ENCODE results near the gene SLX9. TPM values are rescaled to one million over a fixed set of nuclear protein-coding genes. Genes with fewer than 3 reads are reported as not detected.
A peak's percentile ranks its signal among the peaks of the same experiment; 100 is the strongest.

Gene SLX9
- total RNA-seq, 6 experiments from 2014 or later, result 27.7 to 34.7 (median 31.5) TPM

DNA sequence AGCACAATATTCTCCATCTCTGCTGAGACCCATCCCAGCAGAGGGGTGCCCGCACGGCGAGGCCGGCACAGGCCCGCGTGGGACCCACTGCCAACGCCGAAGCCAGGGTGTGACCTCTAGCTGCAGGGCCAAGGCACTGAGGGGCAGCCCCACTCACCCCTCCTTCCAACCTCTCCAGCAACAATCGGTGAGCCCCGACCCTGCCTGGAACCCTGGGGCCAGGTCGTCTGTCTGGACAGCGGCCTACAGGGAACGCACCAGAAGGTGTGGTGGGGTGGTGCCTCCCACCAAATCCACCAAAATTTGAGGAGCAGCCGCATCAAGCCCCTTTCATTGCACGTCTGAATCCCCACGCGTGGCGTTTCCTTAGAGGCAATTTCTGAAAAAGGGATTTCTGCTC lies 71.6 kb downstream of the SLX9 start:
- H3K9me3 Mint-ChIP-seq, result peaks cover 7% of the 10 kb centered on the region; the same call in 1 of the 2 replicates
- H3K4me1 Mint-ChIP-seq (ENCODE audit: low read depth), result peaks cover 9% of the 10 kb centered on the region
- no peak for DNase-seq
- H3K27me3 Mint-ChIP-seq (ENCODE audit: insufficient read depth), result peaks cover 28% of the 10 kb centered on the region
- TF ChIP-seq, protein P1, sequence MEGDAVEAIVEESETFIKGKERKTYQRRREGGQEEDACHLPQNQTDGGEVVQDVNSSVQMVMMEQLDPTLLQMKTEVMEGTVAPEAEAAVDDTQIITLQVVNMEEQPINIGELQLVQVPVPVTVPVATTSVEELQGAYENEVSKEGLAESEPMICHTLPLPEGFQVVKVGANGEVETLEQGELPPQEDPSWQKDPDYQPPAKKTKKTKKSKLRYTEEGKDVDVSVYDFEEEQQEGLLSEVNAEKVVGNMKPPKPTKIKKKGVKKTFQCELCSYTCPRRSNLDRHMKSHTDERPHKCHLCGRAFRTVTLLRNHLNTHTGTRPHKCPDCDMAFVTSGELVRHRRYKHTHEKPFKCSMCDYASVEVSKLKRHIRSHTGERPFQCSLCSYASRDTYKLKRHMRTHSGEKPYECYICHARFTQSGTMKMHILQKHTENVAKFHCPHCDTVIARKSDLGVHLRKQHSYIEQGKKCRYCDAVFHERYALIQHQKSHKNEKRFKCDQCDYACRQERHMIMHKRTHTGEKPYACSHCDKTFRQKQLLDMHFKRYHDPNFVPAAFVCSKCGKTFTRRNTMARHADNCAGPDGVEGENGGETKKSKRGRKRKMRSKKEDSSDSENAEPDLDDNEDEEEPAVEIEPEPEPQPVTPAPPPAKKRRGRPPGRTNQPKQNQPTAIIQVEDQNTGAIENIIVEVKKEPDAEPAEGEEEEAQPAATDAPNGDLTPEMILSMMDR (IDR thresholded peaks at IDR 0.05), result no peak
- no peak overlapping the region for H3K4me3 Mint-ChIP-seq
- H3K27ac Mint-ChIP-seq, result no peak overlapping the region
- peaks cover 8% of the 10 kb centered on the region; the same call in 1 of the 2 replicates for H3K36me3 Mint-ChIP-seq (ENCODE audit: low read depth)

DNA sequence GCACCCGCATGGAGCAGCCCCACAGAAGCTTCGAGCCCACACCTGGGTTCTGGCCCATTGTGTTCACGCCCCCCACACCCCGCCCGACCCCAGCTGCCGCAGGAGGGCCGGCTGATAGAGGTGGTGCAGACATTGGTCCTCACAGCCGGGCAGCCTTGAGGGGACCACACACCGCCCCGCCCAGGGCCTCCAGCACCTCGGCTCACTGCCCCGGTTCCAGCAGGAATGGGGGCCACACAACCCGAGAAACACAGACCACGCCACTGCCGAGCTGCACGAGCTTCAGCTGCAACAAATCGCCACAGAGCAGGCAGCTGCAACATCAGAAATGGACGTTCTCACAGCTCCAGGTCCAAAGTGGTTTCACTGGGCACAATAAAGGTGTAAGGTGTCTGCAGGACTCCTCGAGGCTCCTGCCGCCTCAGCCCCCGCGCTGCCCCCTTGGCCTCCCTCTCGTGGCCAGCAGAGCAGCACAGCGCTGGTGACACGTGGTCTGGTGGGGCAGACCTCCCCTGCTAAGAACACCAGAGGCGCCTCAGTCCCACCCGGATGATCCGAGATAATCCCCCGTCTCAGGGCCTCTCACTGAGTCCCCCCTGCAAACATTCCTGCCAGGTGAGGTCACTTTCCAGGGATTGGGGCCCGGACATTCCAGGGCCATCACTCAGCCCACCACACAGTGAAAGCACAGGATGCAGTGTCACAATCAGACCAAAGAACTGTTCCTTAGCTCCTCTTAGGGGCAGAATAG lies 72.3 kb downstream of the SLX9 start:
- H3K27ac Mint-ChIP-seq, result no peak overlapping the region
- peaks cover 8% of the 10 kb centered on the region; the same call in 1 of the 2 replicates for H3K36me3 Mint-ChIP-seq (ENCODE audit: low read depth)
- TF ChIP-seq, protein P1 (IDR thresholded peaks at IDR 0.05), result no peak
- peaks cover 9% of the 10 kb centered on the region for H3K4me1 Mint-ChIP-seq (ENCODE audit: low read depth)
- no peak overlapping the region for H3K4me3 Mint-ChIP-seq
- peaks cover 24% of the 10 kb centered on the region for H3K27me3 Mint-ChIP-seq (ENCODE audit: insufficient read depth)
- peak; percentile 23 for DNase-seq
- H3K9me3 Mint-ChIP-seq, result peaks cover 7% of the 10 kb centered on the region; the same call in 1 of the 2 replicates

DNA sequence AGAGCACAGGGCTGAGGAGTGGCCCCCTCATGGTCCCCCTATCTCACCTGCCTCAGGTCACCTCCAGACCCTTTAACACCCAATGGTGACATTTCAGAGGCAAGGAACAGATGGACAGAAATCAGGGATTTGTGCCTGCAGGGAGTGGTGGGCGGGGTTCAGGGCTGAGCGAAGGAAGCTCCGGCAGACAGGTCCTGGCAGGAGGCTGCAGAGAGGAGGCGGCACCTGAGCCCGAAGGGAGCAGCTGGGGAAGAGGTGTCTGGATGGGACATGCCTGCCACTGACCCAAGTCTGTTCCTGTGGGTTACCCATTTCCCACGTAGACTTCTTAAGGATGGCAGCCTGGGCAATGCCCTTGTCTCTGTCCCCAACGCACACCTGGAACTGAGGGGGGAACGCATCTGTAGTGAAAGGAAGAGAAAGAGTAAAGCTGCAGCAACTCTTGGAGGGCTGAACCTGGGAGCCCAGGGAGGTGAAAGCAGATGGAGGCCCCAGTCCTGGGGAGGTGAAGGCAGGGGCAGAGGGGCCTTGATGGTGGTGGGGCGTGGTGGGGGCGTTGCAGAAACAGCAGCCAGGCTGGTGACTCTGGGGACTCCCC lies 72.9 kb downstream of the SLX9 start:
- Mint-ChIP-seq H3K4me1 (ENCODE audit: low read depth) (peaks cover 9% of the 10 kb centered on the region), H3K27ac (no peak overlapping the region), H3K9me3 (peaks cover 7% of the 10 kb centered on the region; the same call in 1 of the 2 replicates), H3K4me3 (no peak overlapping the region), H3K27me3 (ENCODE audit: insufficient read depth) (peaks cover 20% of the 10 kb centered on the region), H3K36me3 (ENCODE audit: low read depth) (peaks cover 8% of the 10 kb centered on the region; the same call in 1 of the 2 replicates)
- DNase-seq, result no peak
- TF ChIP-seq, protein P1 (IDR thresholded peaks at IDR 0.05), result no peak

DNA sequence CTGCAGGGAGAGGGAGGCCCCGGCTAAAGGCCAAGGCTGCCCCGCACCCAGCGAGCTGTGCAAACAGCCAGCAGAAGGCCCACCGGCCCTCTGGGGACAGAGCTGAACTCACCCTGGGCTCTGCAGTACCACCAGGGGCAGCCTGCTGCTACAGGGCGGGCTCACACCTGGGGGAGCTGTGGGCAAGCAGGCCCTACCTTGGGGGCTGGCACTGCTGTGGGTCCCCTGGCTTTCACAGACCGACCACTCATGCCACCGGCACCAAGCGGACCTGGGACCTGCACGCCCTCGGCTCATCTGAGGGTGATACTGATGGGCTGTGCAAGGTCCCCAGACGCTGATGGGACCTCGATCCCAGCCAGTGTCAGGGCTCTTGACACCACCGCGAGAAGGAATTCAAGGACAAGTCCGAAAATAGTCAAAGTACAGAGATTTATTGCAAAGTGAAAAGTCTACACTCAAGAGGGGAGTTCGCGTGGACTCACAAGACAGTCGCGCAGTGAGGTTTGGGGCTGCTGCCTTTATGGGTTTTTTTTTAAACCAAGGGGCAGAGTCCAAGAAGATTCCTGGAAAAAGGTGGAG lies 73.5 kb downstream of the SLX9 start:
- Mint-ChIP-seq H3K9me3 (peaks cover 7% of the 10 kb centered on the region; the same call in 1 of the 2 replicates), H3K27me3 (ENCODE audit: insufficient read depth) (peaks cover 22% of the 10 kb centered on the region), H3K4me1 (ENCODE audit: low read depth) (peaks cover 9% of the 10 kb centered on the region), H3K36me3 (ENCODE audit: low read depth) (peaks cover 8% of the 10 kb centered on the region; the same call in 1 of the 2 replicates), H3K4me3 (no peak overlapping the region), H3K27ac (no peak overlapping the region)
- DNase-seq, result no peak
- TF ChIP-seq, protein P1 (IDR thresholded peaks at IDR 0.05), result no peak

DNA sequence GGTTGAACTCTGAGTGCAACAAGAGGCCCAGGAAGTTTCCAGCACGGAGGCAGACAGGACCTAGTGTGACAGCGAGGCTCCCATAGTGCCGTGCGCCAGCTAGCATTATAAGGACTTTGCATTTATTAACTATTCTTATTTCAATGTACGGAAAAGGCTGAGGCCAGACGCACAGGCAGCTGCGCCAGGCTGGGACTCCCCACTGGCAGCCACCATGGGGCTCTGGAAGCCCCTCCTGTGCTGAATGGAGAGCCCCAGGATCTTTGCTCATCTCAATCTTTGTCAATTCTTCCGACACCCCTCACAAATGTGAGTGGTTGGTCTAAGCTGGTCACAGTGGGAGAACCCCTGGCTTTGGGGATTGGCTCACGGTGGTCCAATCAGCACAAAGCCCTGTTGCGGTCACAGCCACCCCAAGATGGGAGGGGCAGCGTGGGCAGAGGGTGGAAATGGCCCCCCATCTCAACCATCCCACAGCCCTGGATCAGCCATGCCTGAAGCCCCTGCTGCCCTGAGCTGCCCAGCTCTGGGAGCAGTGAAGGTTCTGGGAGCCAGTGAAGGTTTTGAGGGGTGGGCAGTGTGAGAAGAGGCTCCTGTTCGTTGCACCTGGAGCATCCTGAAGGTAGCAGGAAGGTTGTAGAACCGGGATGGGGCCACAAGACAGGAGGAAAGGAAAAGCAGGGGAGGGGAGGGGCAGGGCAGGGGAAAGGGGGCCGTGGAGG lies 75.1 kb downstream of the SLX9 start:
- no peaks in the 10 kb centered on the region for H3K36me3 Mint-ChIP-seq (ENCODE audit: low read depth)

More for the DNA sequence above, 75.1 kb downstream of the SLX9 start:
- H3K27me3 Mint-ChIP-seq (ENCODE audit: insufficient read depth), result peaks cover 15% of the 10 kb centered on the region
- no peaks in the 10 kb centered on the region for H3K9me3 Mint-ChIP-seq
- peaks cover 9% of the 10 kb centered on the region for H3K4me1 Mint-ChIP-seq (ENCODE audit: low read depth)
- TF ChIP-seq, protein P1 (IDR thresholded peaks at IDR 0.05), result no peak
- no peak for DNase-seq
- no peak overlapping the region for H3K27ac Mint-ChIP-seq
- H3K4me3 Mint-ChIP-seq, result no peak overlapping the region

All from HFFc6 (cell line).